Stimulated activated CD4-positive, alpha-beta T cell treated with anti-CD3 and anti-CD28 coated beads, Interleukin-12 subunit alpha, Interleukin-12 subunit beta, amount 100 ng/mL, for 4 hours (primary cell): Measurements from ENCODE around the gene ADTRP.
"Not testable (repeated sequence)": the region's sequence is repeated elsewhere in the genome, so short reads cannot be mapped to it uniquely, and the experiment has no call there.

Source experiments
- DNase-seq: peaks from one replicate; pipeline ENCODE4 v3.0.0-alpha.2; 2020

Gene ADTRP

DNA sequence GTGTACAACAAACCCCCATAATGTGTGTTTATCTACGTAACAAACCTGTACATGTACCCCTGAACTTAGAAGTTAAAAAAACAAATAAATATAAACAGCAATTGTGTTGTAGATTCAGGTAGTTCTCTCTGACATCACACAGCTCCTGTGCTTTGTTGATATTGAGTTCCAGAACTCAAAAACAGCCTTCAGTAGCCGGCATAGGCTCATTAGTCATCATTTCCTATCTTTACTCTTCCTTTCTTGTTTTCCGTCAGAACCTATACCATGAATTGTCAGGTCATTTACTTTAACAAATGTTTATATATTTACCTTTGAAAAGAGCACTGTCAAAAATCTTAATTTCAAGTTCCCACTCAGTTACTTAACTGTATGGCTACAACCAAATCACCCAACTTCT lies 88.8 kb downstream of the ADTRP start:
- DNase-seq, result no peak

DNA sequence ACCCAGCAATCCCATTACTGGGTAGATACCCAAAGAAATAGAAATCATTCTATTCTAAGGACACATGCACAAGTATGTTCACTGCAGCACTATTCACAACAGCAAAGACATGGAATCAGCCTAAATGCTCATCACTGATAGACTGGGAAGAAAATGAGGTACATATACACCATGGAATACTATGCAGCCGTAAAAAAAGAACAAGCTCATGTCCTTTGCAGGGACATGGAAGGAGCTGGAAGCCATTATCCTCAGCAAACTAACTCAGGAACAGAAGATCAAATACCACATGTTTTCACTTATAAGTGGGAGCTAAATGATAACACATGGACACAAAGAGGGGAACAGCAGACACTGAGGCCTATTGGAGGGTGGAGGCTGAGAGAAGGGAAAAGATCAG lies 89.2 kb downstream of the ADTRP start:
- not testable (repeated sequence) for DNase-seq

DNA sequence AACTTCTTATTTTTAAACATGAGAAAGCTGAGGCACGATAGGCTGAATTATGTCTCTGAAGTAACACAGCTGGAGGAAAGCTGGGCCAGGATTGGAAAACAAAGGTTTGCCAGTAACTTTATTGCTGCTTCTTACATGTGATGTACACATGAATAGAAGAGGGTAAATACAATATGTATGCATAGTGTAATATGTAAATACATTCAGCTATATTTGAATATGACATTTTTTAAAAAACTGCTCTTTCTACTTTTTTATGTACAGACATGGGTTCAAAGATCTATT lies 90.2 kb downstream of the ADTRP start:
- no peak for DNase-seq

DNA sequence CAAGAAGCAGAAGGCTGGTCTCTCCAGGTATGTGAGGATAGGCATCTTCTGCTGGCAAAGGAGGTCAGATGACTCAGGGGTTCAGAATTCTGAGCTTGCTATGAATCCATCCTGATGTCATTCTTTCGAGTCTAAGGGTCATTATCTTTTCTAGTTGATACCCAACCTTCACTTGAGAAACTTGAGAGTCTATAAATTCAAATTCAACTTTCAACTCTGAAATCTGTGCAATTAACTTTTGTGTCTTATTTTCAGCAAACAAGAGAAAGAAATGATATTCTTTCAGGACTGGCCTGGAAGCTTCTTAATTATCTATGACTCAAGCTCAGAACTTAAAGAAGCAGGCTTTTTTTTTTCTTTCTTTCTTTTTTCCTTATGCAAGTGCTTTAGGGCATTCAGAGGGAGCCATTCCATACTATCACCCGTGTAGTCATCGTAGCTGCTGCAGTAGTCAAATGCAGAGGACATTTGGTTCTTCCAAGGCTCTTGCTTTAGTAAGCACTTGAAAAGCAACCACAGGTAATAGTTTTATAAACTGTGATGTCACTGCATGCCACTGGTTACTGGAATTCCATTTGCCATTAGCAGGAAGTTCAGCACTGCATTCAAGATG lies 93.0 kb downstream of the ADTRP start:
- DNase-seq, result no peak

DNA sequence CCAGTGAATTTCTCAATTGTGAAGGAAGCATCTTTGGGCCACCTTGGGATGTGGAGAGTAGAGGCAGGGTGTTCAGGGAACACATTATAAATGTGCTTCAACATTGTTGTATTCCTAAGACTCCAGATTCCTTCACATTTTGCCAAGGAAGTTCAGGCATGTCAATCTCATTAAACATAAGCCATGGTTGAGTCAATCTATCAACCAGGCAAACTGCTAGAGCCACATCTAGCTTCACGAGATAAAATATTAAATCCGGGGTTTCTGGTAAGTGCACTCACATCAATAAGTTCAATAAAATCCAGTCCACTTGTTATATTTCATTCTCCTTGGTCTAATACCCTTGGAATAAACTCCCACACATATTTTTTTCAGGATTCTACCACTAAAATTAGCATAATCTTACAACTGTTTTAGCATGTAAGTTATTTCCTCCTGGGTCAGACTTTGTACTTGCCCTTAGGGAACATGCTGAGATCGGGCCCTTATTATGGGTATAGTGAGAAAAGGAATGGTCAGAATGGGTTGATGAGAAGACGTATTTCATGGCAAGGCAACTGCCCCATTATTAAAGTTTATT lies 93.6 kb downstream of the ADTRP start:
- no peak for DNase-seq

DNA sequence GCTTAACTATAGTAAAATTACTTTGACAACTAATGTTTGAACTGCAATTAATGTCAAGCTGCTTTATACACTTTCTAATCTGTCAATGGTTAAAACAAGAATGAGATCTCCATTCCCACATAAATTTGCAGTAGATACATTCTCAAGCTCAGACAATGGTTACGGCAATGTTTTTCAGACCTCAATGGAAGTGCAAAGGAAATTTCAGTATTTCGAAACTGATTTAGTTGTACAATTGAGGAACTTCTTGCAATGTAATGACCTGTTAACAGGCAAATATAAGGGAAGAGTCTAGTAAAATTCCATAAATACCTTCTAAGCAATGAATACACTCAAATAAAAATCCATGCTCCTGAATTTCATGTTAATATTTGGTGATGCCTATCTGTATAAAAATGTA lies 94.7 kb downstream of the ADTRP start:
- DNase-seq, result no peak

DNA sequence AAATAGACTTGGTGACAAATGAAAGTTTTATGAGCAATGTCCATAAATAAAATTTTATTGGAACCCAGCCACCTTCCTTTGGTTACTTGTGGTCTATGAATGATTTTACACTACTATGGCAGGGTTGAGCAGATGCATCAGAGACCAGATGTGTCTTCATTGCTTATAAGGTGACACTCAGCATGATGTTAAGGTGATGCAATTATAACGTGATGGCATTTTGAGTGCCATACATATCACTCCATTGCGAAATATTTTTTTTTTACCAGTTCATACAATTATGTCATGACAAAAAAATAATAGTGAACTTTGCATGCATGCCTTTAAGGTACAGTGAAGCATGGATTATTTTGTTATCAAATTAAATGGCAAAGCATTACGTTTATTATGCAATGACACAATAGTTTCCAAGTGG lies 96.0 kb downstream of the ADTRP start:
- no peak for DNase-seq

DNA sequence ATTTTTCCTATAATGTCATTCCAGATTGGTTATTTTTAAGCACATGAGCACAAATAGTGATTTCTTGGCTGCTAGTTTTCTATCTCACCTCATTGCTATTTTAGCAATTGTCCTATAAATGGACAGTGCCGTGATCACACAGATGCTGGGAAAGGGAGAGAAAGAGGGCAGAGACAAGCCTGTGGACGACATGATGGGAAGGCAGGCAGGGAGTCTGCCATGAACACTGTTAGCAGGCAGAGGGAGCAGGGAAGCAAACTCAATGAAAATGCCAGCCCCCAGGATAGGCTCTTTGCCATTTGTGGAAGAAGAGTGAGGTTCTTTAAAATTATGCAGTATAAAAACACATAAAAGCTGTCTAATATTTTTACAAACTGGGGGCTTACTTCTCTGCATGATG lies 96.8 kb downstream of the ADTRP start:
- DNase-seq, result no peak

DNA sequence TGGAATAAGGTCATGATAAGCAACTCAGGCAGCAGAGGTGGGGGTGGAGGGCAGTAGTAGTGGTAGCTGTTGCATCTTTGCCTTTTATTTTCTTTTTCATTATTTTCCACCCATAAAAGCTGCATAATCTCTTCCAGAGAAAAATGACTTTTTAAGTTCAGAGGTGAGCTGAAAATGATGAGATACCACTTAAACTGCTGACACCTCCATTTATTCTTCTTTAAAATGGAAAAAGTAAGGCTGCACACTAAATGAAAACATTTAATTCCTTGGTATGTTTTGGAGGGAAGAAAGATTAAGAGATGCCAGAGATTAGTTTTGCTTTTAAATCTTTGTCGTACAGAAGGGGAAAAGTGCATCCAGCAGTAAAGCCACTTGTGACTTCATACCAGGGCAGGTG lies 97.2 kb downstream of the ADTRP start:
- no peak for DNase-seq

DNA sequence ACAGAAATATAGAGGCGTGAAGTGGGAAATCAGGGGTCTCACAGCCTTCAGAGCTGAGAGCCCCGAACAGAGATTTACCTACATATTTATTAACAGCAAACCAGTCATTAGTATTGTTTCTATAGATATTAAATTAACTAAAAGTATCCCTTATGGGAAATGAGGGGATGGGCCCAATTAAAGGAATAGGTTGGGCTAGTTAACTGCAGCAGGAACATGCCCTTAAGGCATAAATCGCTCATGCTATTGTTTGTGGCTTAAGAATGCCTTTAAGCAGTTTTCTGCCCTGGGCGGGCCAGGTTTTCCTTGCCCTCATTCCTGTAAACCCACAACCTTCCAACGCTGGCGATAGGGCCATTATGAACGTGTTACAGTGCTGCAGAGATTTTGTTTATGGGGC lies 98.1 kb downstream of the ADTRP start:
- DNase-seq, result not testable (repeated sequence)

DNA sequence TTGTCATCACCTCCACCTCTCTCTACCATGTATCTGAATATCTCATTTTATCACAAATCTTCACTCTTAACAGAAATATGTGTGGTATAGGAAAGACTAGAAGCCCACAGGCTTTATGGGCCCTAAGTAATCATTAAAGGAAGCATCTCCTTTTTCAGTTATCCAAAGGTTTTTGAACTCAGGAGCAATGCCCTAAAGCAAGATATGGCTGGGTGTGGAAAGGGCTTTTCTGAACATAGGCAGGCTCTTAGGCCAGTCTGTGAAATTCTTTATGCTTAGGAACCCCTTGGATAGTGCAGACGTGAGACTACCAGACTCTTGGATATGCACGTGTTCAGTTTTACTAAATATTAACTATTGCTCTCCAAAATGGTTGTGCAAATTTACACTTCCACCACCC lies 99.5 kb downstream of the ADTRP start:
- DNase-seq, result no peak

DNA sequence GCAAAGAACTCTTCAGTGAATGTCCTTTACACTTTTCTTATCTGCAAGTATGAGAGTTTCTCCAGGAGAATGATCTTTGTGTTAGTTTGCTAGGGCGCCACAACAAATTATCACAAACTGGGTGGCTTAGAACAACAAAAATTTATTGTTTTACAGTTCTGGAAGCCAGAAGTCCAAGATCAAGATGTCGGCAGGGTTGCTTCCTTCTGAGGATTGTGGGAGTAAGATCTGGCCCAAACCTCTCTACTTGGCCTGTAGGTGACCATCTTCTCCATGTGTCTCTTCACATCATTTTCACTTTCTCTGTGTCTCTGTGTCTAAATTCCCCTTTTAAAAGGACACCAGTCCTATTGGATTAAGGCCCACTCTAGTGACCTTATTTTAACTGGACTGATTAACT lies 103.0 kb downstream of the ADTRP start:
- no peak for DNase-seq

DNA sequence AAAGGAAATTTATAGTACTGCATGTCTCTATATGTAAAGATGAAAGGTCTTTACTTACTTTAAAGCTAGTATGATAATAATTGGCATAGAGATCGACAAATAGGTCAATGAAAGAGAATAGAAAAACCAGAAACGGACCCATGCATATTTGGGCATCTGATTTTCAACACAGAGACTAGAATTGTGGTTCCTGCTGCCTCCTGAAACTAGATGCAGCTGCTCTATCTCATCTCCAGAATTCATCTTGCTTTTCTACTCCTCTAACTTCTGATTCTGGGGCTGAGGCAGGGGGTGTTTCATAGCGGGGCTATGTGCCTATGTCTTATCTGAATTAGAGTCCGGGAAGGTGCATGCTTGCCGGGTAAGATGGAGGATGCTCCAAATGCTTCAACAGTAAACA lies 105.9 kb downstream of the ADTRP start:
- no peak for DNase-seq

DNA sequence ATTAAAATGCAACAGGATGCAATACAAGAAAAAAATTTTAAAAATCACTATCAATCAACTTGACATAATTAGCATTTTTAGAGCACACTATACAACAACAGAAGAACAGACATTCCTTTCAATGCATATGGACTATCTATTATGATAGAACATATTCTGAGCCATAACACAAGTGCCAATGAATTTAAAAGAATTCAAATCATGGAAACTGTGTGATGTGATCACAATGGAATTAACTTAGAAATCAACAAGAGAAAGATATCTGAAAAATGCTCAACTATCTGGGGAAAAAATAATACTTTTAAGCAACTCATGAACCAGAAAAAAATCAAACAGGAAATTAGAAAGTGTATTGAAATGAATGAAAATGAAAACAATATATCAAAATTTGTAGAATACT lies 106.3 kb downstream of the ADTRP start:
- DNase-seq, result no peak

DNA sequence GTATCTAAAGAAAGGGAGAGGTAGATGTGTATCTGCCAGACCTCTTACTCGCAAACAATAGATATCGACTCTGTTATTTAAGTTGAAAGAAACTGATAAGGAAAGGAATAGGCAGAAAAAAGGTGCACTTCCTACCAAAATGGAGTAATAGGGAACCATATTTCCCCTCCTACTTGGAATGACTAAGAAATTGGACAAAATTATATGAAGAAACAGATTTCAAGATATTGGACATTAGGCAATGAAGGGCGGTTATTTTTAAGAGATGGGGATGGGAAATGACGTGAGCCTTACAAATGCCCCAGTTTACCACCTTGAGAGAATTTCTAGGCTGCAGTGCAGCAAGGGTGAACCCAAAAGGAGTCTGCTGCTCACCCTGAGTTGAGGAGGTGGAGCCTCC lies 108.9 kb downstream of the ADTRP start:
- DNase-seq, result no peak

DNA sequence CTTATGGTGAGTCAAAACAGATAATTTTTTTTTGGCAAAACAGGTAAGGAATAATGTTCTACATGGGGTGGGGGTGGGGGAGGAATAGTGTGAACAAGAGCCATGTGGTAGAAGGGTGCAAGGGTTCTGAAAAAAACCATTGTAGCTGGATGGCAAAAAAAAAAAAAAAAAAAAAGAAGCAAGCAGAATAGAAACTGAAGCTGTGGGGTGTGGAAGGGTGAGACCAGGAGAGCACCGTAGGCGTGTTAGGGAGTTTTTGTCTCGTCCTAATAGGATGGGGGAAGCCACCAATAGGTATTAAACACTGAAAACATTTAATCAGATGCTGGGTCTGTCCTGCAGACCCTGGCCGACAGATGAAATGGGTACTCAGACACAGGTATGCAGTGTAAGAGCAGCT lies 110.1 kb downstream of the ADTRP start:
- no peak for DNase-seq

DNA sequence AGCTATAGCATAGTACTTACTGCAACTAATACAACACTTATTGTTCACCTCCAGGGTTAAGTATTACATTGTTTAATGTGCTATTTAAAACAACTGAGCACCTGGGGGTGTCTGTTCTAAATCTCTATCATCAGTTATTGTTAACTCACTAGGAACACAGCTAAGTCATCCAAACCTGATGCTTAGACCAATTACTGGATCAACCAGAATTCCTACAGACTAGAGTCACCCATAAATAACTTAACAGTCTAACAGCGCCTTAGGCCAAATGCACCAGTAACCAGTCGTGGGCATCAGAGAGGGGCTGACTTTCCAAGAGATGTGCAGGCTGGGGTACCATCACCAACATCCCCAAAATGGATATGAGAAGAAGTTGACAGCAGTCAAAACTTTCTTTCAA lies 110.7 kb downstream of the ADTRP start:
- no peak for DNase-seq

DNA sequence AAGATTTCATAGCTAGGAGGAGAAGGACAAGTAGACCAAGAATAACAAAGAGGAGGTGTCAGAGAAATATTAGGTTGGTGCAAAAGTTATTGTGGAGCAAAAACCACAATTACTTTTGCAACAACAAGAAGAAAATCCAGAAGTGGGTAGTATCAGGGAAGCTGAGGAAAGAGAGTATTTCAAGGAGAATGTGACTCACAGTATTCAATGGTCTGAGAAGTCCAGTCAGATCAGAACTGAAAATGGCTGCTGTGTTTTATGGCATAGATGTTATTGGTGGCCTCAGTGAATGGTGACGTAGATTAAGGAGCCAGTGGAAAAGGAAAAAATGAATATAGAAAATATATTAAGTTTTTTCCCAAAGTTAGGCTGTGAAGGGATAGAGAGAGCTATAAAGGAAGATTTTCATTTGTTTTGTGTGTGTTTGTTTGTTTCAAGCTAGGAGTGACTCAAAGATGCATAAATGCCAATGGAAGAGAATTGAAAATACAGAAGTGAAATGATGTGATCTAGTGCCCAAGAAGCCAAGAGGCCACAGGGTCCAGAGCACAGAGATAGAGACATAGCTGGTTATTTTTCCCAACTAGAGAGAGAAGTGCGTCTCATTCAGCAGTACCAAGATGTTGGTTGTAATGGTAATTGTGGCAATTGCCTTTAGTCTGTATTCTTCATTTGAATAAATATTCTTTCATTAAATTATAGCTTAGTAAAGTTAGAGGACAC lies 112.8 kb downstream of the ADTRP start:
- no peak for DNase-seq
